Glutamatergic neuron (in vitro differentiated cells): ENCODE measurements around the gene SDHB. TPM values are rescaled to one million over a fixed set of nuclear protein-coding genes. Genes with fewer than 3 reads are reported as not detected.

Experiments
- DNase-seq: peaks from one replicate; pipeline ENCODE4 v3.0.0; 2022
- H3K27ac Mint-ChIP-seq: one replicate; pipeline ENCODE4 v1.8.0; 2020; ENCODE audit warnings: mild to moderate bottlenecking, mixed read lengths, inconsistent platforms; ENCODE audit not compliant: unreplicated experiment
- H3K27me3 Mint-ChIP-seq: one replicate; pipeline ENCODE4 v1.8.0; 2020; ENCODE audit warnings: mild to moderate bottlenecking, moderate library complexity, mixed read lengths, inconsistent platforms; ENCODE audit not compliant: unreplicated experiment
- H3K36me3 Mint-ChIP-seq: one replicate; pipeline ENCODE4 v1.8.0; 2020; ENCODE audit warnings: mild to moderate bottlenecking, mixed read lengths, inconsistent platforms; ENCODE audit not compliant: unreplicated experiment
- H3K4me1 Mint-ChIP-seq: one replicate; pipeline ENCODE4 v1.8.0; 2020; ENCODE audit warnings: mild to moderate bottlenecking, low read depth, mixed read lengths, inconsistent platforms; ENCODE audit not compliant: unreplicated experiment
- H3K4me3 Mint-ChIP-seq: one replicate; pipeline ENCODE4 v1.8.0; 2020; ENCODE audit warnings: mild to moderate bottlenecking, mixed read lengths, inconsistent platforms; ENCODE audit not compliant: unreplicated experiment
- H3K9me3 Mint-ChIP-seq: one replicate; pipeline ENCODE4 v1.8.0; 2020; ENCODE audit warnings: mild to moderate bottlenecking, moderate library complexity, mixed read lengths, inconsistent platforms; ENCODE audit not compliant: unreplicated experiment
- total RNA-seq: library from RNA; stranded (reverse); fragmentation: NEBNext Ultra II Directional; extraction: Animal tissue kit (Norgen Biotek cat#: 25700); gene quantifications from one replicate; pipeline ENCODE4 v1.2.1, GENCODE V29; 2021; ENCODE audit not compliant: unreplicated experiment
- TF ChIP-seq, protein P1 (sequence below): fragments of 200-600 bp; sonication (generic); IDR thresholded peaks from one replicate; pipeline ENCODE4 v1.5.0; 2021; ENCODE audit not compliant: partially characterized antibody, unreplicated experiment

The SDHB gene
- total RNA-seq, 1 donor from 2014 or later, result 58.9 TPM

DNA sequence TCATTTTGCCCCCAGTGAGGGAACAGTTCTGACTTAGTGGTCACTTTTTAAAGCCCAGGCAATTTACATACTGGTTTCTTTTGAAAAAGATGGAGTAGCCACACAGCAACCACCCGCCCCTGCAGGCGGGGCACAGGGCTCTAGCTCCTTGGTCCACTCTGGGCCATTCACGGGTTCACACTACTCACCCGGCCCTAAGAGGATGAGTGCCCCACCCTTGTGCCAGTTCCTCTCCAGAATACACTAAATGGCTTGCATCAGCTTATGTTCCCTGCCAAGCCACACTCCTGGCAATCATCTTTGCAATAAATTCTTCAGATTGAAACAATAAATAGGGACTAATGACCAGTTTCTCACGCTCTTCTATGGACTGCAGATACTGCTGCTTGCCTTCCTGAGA, 26.4 kb downstream of the SDHB start:
- DNase-seq, result no peak
- H3K4me3 Mint-ChIP-seq, result no peak overlapping the region
- H3K27me3 Mint-ChIP-seq, result no peaks in the 10 kb centered on the region
- TF ChIP-seq, protein P1, sequence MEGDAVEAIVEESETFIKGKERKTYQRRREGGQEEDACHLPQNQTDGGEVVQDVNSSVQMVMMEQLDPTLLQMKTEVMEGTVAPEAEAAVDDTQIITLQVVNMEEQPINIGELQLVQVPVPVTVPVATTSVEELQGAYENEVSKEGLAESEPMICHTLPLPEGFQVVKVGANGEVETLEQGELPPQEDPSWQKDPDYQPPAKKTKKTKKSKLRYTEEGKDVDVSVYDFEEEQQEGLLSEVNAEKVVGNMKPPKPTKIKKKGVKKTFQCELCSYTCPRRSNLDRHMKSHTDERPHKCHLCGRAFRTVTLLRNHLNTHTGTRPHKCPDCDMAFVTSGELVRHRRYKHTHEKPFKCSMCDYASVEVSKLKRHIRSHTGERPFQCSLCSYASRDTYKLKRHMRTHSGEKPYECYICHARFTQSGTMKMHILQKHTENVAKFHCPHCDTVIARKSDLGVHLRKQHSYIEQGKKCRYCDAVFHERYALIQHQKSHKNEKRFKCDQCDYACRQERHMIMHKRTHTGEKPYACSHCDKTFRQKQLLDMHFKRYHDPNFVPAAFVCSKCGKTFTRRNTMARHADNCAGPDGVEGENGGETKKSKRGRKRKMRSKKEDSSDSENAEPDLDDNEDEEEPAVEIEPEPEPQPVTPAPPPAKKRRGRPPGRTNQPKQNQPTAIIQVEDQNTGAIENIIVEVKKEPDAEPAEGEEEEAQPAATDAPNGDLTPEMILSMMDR, result no peak
- H3K36me3 Mint-ChIP-seq, result no peaks in the 10 kb centered on the region
- H3K4me1 Mint-ChIP-seq, result no peaks in the 10 kb centered on the region
- no peak overlapping the region for H3K27ac Mint-ChIP-seq
- H3K9me3 Mint-ChIP-seq, result peaks cover 2% of the 10 kb centered on the region

- DNase-seq, result no peak
- H3K36me3 Mint-ChIP-seq, result no peaks in the 10 kb centered on the region
- H3K9me3 Mint-ChIP-seq, result no peaks in the 10 kb centered on the region
- no peaks in the 10 kb centered on the region for H3K27me3 Mint-ChIP-seq
- TF ChIP-seq, protein P1, result no peak
- H3K27ac Mint-ChIP-seq, result no peak overlapping the region
- H3K4me1 Mint-ChIP-seq, result no peaks in the 10 kb centered on the region
- H3K4me3 Mint-ChIP-seq, result no peak overlapping the region
Observed at GRCh38 chr1:17024721-17025120, 29.1 kb downstream of the SDHB start.

- no peak for DNase-seq
- TF ChIP-seq, protein P1, result no peak
- Mint-ChIP-seq H3K9me3 (no peaks in the 10 kb centered on the region), H3K4me3 (no peak overlapping the region), H3K36me3 (no peaks in the 10 kb centered on the region), H3K4me1 (no peaks in the 10 kb centered on the region), H3K27me3 (no peaks in the 10 kb centered on the region), H3K27ac (no peak overlapping the region)
Observed at GRCh38 chr1:17023573-17023972, 30.3 kb downstream of the SDHB start.

DNA sequence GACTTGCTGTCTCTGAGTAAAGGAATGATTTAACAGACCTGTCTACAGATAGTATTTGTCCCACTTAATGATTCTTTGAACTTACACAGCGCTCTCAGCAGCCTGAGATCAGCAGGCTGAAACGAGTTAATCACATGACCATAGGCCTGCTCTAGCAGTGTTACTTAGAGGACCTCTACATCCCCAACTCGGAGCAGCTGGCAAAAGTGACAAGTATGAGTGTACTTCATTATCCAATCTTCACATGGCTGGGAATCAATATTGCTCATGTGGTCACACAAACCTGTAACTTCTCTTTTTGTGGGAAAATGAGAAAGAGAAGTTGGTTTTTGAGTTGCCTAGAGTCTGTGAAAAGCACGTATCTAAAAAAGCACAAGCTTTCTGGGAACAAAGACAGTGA, 30.7 kb downstream of the SDHB start:
- TF ChIP-seq, protein P1, result no peak
- Mint-ChIP-seq H3K36me3 (no peaks in the 10 kb centered on the region), H3K27ac (no peak overlapping the region), H3K27me3 (no peaks in the 10 kb centered on the region), H3K4me1 (no peaks in the 10 kb centered on the region), H3K9me3 (no peaks in the 10 kb centered on the region), H3K4me3 (no peak overlapping the region)
- DNase-seq, result no peak

DNA sequence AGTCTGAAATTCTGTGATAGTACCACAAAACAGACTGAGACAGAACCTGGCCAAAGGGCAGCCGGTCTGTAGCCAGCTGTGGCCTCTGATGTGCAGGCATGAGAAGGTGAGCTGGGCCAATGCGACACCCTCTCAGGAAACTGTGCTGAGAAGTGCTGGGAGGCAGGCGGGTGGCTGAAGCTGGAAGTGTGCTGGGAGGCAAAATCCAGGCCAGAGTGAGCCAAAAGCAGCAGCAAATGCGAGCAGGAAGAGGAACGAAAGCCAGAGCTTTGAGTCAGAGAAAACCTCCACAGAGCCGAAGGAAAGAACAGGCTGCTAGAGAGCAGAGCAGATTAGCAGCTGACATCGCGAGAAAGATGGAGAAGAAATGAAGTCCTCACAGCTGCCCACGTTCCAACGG, 31.9 kb downstream of the SDHB start:
- no peaks in the 10 kb centered on the region for H3K36me3 Mint-ChIP-seq
- H3K27ac Mint-ChIP-seq, result no peak overlapping the region
- H3K27me3 Mint-ChIP-seq, result no peaks in the 10 kb centered on the region
- H3K4me3 Mint-ChIP-seq, result no peak overlapping the region
- no peaks in the 10 kb centered on the region for H3K9me3 Mint-ChIP-seq
- H3K4me1 Mint-ChIP-seq, result no peaks in the 10 kb centered on the region
- DNase-seq, result no peak
- TF ChIP-seq, protein P1, result no peak
